ENCODE measurements around the gene RTN1.

The RTN1 gene

GRCh38 chr14:59711080-59711479 is 159.5 kb downstream of the RTN1 start:
- Histone ChIP-seq H3K36me3 (ENCODE audit: control insufficient read depth in 2 of 2, insufficient read depth in 2 of 2, low read length in 2 of 2) (no peaks in the 10 kb centered on the region), H3K4me3 (ENCODE audit: low read length in 2 of 2) (no peak overlapping the region), H3K9me3 (ENCODE audit: control insufficient read depth in 2 of 2, low read length in 2 of 2) (no peaks in the 10 kb centered on the region)

GRCh38 chr14:59707778-59708561 is 162.6 kb downstream of the RTN1 start:
- no peak overlapping the region for H3K9ac ChIP-seq (ENCODE audit: low read depth in 1 of 2, low read length in 2 of 2)
- peaks cover 0 to 3% of the 10 kb centered on the region in 2 donors for H3K4me1 ChIP-seq (ENCODE audit: control insufficient read depth in 2 of 2, insufficient read depth in 2 of 2, low read length in 2 of 2)
- no peaks in the 10 kb centered on the region for H3K9me3 ChIP-seq (ENCODE audit: control insufficient read depth in 2 of 2, low read length in 2 of 2)
- H3K27me3 ChIP-seq (ENCODE audit: control insufficient read depth in 2 of 2, insufficient read depth in 2 of 2, low read length in 2 of 2), result no peaks in the 10 kb centered on the region
- no peaks in the 10 kb centered on the region for H3K36me3 ChIP-seq (ENCODE audit: control insufficient read depth in 2 of 2, insufficient read depth in 2 of 2, low read length in 2 of 2)
- H3K4me3 ChIP-seq (ENCODE audit: low read length in 2 of 2), result no peak overlapping the region
- H3K27ac ChIP-seq (ENCODE audit: low read depth in 2 of 2, low read length in 2 of 2), result no peak overlapping the region

More at GRCh38 chr14:59711080-59711479, 159.5 kb downstream of the RTN1 start:
- H3K4me1 ChIP-seq (ENCODE audit: control insufficient read depth in 2 of 2, insufficient read depth in 2 of 2, low read length in 2 of 2), result no peaks in the 10 kb centered on the region
- H3K27me3 ChIP-seq (ENCODE audit: control insufficient read depth in 2 of 2, insufficient read depth in 2 of 2, low read length in 2 of 2), result no peaks in the 10 kb centered on the region
- H3K27ac ChIP-seq (ENCODE audit: low read depth in 2 of 2, low read length in 2 of 2), result no peak overlapping the region
- H3K9ac ChIP-seq (ENCODE audit: low read depth in 1 of 2, low read length in 2 of 2), result no peak overlapping the region

GRCh38 chr14:59705866-59706265 is 164.7 kb downstream of the RTN1 start:
- Histone ChIP-seq H3K4me3 (ENCODE audit: low read length in 2 of 2) (no peak overlapping the region), H3K36me3 (ENCODE audit: control insufficient read depth in 2 of 2, insufficient read depth in 2 of 2, low read length in 2 of 2) (no peaks in the 10 kb centered on the region), H3K9me3 (ENCODE audit: control insufficient read depth in 2 of 2, low read length in 2 of 2) (no peaks in the 10 kb centered on the region), H3K4me1 (ENCODE audit: control insufficient read depth in 2 of 2, insufficient read depth in 2 of 2, low read length in 2 of 2) (peaks cover 0 to 3% of the 10 kb centered on the region in 2 donors), H3K27me3 (ENCODE audit: control insufficient read depth in 2 of 2, insufficient read depth in 2 of 2, low read length in 2 of 2) (no peaks in the 10 kb centered on the region), H3K9ac (ENCODE audit: low read depth in 1 of 2, low read length in 2 of 2) (no peak overlapping the region), H3K27ac (ENCODE audit: low read depth in 2 of 2, low read length in 2 of 2) (no peak overlapping the region)

- Histone ChIP-seq H3K4me1 (ENCODE audit: control insufficient read depth in 2 of 2, insufficient read depth in 2 of 2, low read length in 2 of 2) (peaks cover 0 to 3% of the 10 kb centered on the region in 2 donors), H3K36me3 (ENCODE audit: control insufficient read depth in 2 of 2, insufficient read depth in 2 of 2, low read length in 2 of 2) (no peaks in the 10 kb centered on the region), H3K4me3 (ENCODE audit: low read length in 2 of 2) (no peak overlapping the region), H3K9ac (ENCODE audit: low read depth in 1 of 2, low read length in 2 of 2) (no peak overlapping the region), H3K27ac (ENCODE audit: low read depth in 2 of 2, low read length in 2 of 2) (no peak overlapping the region), H3K9me3 (ENCODE audit: control insufficient read depth in 2 of 2, low read length in 2 of 2) (no peaks in the 10 kb centered on the region), H3K27me3 (ENCODE audit: control insufficient read depth in 2 of 2, insufficient read depth in 2 of 2, low read length in 2 of 2) (no peaks in the 10 kb centered on the region)
Observed at GRCh38 chr14:59705245-59705644, 165.3 kb downstream of the RTN1 start.

- Histone ChIP-seq H3K36me3 (ENCODE audit: control insufficient read depth in 2 of 2, insufficient read depth in 2 of 2, low read length in 2 of 2) (no peaks in the 10 kb centered on the region), H3K27me3 (ENCODE audit: control insufficient read depth in 2 of 2, insufficient read depth in 2 of 2, low read length in 2 of 2) (no peaks in the 10 kb centered on the region), H3K4me3 (ENCODE audit: low read length in 2 of 2) (no peak overlapping the region), H3K9me3 (ENCODE audit: control insufficient read depth in 2 of 2, low read length in 2 of 2) (no peaks in the 10 kb centered on the region), H3K27ac (ENCODE audit: low read depth in 2 of 2, low read length in 2 of 2) (no peak overlapping the region), H3K9ac (ENCODE audit: low read depth in 1 of 2, low read length in 2 of 2) (no peak overlapping the region), H3K4me1 (ENCODE audit: control insufficient read depth in 2 of 2, insufficient read depth in 2 of 2, low read length in 2 of 2) (peaks cover 0 to 3% of the 10 kb centered on the region in 2 donors)
Observed at GRCh38 chr14:59704054-59704645, 166.4 kb downstream of the RTN1 start.

GRCh38 chr14:59699442-59699841 is 171.1 kb downstream of the RTN1 start:
- Histone ChIP-seq H3K36me3 (ENCODE audit: control insufficient read depth in 2 of 2, insufficient read depth in 2 of 2, low read length in 2 of 2) (no peaks in the 10 kb centered on the region), H3K27me3 (ENCODE audit: control insufficient read depth in 2 of 2, insufficient read depth in 2 of 2, low read length in 2 of 2) (no peaks in the 10 kb centered on the region), H3K27ac (ENCODE audit: low read depth in 2 of 2, low read length in 2 of 2) (no peak overlapping the region), H3K4me3 (ENCODE audit: low read length in 2 of 2) (no peak overlapping the region), H3K4me1 (ENCODE audit: control insufficient read depth in 2 of 2, insufficient read depth in 2 of 2, low read length in 2 of 2) (no peaks in the 10 kb centered on the region), H3K9ac (ENCODE audit: low read depth in 1 of 2, low read length in 2 of 2) (no peak overlapping the region), H3K9me3 (ENCODE audit: control insufficient read depth in 2 of 2, low read length in 2 of 2) (no peaks in the 10 kb centered on the region)

GRCh38 chr14:59698793-59699192 is 171.8 kb downstream of the RTN1 start:
- no peaks in the 10 kb centered on the region for H3K9me3 ChIP-seq (ENCODE audit: control insufficient read depth in 2 of 2, low read length in 2 of 2)
- no peak overlapping the region for H3K27ac ChIP-seq (ENCODE audit: low read depth in 2 of 2, low read length in 2 of 2)
- no peaks in the 10 kb centered on the region for H3K4me1 ChIP-seq (ENCODE audit: control insufficient read depth in 2 of 2, insufficient read depth in 2 of 2, low read length in 2 of 2)
- no peak overlapping the region for H3K4me3 ChIP-seq (ENCODE audit: low read length in 2 of 2)
- H3K27me3 ChIP-seq (ENCODE audit: control insufficient read depth in 2 of 2, insufficient read depth in 2 of 2, low read length in 2 of 2), result no peaks in the 10 kb centered on the region
- no peak overlapping the region for H3K9ac ChIP-seq (ENCODE audit: low read depth in 1 of 2, low read length in 2 of 2)
- no peaks in the 10 kb centered on the region for H3K36me3 ChIP-seq (ENCODE audit: control insufficient read depth in 2 of 2, insufficient read depth in 2 of 2, low read length in 2 of 2)

GRCh38 chr14:59695198-59695597 is 175.4 kb downstream of the RTN1 start:
- Histone ChIP-seq H3K9me3 (ENCODE audit: control insufficient read depth in 2 of 2, low read length in 2 of 2) (no peaks in the 10 kb centered on the region), H3K9ac (ENCODE audit: low read depth in 1 of 2, low read length in 2 of 2) (no peak overlapping the region), H3K27me3 (ENCODE audit: control insufficient read depth in 2 of 2, insufficient read depth in 2 of 2, low read length in 2 of 2) (no peaks in the 10 kb centered on the region), H3K27ac (ENCODE audit: low read depth in 2 of 2, low read length in 2 of 2) (no peak overlapping the region), H3K36me3 (ENCODE audit: control insufficient read depth in 2 of 2, insufficient read depth in 2 of 2, low read length in 2 of 2) (no peaks in the 10 kb centered on the region), H3K4me3 (ENCODE audit: low read length in 2 of 2) (no peak overlapping the region), H3K4me1 (ENCODE audit: control insufficient read depth in 2 of 2, insufficient read depth in 2 of 2, low read length in 2 of 2) (no peaks in the 10 kb centered on the region)

- H3K9me3 ChIP-seq (ENCODE audit: control insufficient read depth in 2 of 2, low read length in 2 of 2), result no peaks in the 10 kb centered on the region
- no peaks in the 10 kb centered on the region for H3K27me3 ChIP-seq (ENCODE audit: control insufficient read depth in 2 of 2, insufficient read depth in 2 of 2, low read length in 2 of 2)
- H3K36me3 ChIP-seq (ENCODE audit: control insufficient read depth in 2 of 2, insufficient read depth in 2 of 2, low read length in 2 of 2), result no peaks in the 10 kb centered on the region
- no peak overlapping the region for H3K4me3 ChIP-seq (ENCODE audit: low read length in 2 of 2)
- H3K27ac ChIP-seq (ENCODE audit: low read depth in 2 of 2, low read length in 2 of 2), result no peak overlapping the region
- H3K9ac ChIP-seq (ENCODE audit: low read depth in 1 of 2, low read length in 2 of 2), result no peak overlapping the region
- H3K4me1 ChIP-seq (ENCODE audit: control insufficient read depth in 2 of 2, insufficient read depth in 2 of 2, low read length in 2 of 2), result no peaks in the 10 kb centered on the region
Observed at GRCh38 chr14:59691266-59691665, 179.3 kb downstream of the RTN1 start.

- H3K4me1 ChIP-seq (ENCODE audit: control insufficient read depth in 2 of 2, insufficient read depth in 2 of 2, low read length in 2 of 2), result no peaks in the 10 kb centered on the region
- H3K27me3 ChIP-seq (ENCODE audit: control insufficient read depth in 2 of 2, insufficient read depth in 2 of 2, low read length in 2 of 2), result no peaks in the 10 kb centered on the region
- H3K27ac ChIP-seq (ENCODE audit: low read depth in 2 of 2, low read length in 2 of 2), result no peak overlapping the region
- no peaks in the 10 kb centered on the region for H3K9me3 ChIP-seq (ENCODE audit: control insufficient read depth in 2 of 2, low read length in 2 of 2)
- H3K36me3 ChIP-seq (ENCODE audit: control insufficient read depth in 2 of 2, insufficient read depth in 2 of 2, low read length in 2 of 2), result no peaks in the 10 kb centered on the region
- no peak overlapping the region for H3K4me3 ChIP-seq (ENCODE audit: low read length in 2 of 2)
- H3K9ac ChIP-seq (ENCODE audit: low read depth in 1 of 2, low read length in 2 of 2), result no peak overlapping the region
Observed at GRCh38 chr14:59690426-59690825, 180.2 kb downstream of the RTN1 start.
